HG03520 (cell line): ENCODE data around the gene AFTPH.
"Not testable (repeated sequence)": the region's sequence is repeated elsewhere in the genome, so short reads cannot be mapped to it uniquely, and the experiment has no call there.

ENCODE experiments used
- ATAC-seq: cut with Tn5 transposase; IDR thresholded peaks from one replicate; pipeline ENCODE4 v1.9.1; 2021; ENCODE audit warnings: mild to moderate bottlenecking, moderate library complexity; ENCODE audit not compliant: unreplicated experiment

AFTPH gene

DNA sequence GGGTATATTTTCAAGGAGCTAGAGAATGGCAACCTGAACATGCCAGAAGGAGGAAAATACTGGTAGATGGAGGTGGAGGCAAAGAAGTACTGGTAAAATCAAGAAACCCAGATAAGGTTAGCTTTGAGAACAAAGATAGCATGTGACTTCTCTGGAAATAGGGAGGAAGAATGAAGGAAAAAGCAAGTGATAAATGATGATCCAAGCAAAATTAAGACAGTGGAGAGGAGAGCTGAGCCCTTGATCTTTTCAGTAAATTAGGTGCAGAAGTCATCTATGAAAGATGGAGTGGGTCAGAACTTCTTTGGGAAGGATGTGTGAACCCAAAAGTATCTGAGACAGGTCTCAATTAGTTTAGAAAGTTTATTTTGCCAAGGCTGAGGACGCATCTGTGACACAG lies 25.7 kb upstream of the AFTPH start:
- ATAC-seq: no peak

DNA sequence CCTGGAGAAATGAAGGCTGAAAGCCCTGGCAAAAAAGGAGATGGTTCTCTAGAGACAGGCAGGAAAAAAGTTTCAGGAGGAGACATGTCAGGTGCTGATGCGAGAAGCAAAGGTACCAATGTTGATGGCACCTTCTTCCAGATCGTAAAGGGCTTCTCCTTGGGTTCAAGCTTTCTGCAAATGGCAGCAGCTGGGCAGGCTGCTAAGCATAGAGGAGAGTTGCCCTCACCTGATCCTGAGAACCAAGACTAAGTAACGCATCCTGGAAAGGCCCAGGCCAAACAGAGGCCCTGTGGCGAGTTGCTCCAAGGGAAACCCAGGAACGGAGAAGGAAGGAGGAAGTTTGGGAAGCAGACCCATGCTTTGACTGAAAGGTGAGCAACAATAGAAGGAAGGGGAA lies 23.6 kb upstream of the AFTPH start:
- no peak for ATAC-seq

DNA sequence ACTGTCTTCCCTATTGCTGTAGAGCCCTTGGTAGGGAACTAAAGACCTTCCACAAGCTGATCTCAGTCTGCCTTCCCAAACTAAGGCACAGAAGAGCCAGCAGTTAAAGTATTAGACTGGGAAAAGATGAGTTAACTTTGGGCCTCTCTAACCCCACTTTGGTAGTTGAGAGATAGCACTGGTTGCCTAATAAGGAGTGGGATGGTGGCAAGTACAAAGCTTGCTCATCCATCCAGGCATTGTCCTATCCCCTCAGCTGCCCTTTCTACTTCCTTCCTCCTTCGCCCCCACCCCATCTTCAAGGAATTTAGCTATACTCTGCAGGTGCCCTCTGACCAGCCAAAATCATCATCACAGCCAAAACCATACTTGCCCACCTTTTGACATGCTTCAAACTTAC lies 22.2 kb upstream of the AFTPH start:
- ATAC-seq: no peak

DNA sequence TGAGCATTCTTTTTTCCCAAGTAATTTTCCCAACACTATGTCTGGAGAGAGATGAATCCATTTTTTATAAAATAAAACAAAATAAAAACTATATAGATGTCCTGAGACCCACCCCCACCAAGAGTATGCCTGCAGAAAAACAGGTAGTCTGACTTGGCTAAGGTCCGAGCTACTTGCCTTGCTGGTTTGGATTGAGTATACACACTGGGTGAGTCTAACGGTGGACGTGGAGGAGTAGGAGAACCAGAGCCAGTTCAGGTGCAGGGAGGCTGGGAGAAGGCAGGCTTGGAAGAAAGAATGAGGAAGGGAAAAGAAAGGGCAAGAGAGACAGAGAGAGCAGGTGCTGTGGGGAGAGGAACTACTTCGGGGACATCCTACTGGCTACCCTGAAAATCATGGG lies 21.3 kb upstream of the AFTPH start:
- ATAC-seq: no peak

DNA sequence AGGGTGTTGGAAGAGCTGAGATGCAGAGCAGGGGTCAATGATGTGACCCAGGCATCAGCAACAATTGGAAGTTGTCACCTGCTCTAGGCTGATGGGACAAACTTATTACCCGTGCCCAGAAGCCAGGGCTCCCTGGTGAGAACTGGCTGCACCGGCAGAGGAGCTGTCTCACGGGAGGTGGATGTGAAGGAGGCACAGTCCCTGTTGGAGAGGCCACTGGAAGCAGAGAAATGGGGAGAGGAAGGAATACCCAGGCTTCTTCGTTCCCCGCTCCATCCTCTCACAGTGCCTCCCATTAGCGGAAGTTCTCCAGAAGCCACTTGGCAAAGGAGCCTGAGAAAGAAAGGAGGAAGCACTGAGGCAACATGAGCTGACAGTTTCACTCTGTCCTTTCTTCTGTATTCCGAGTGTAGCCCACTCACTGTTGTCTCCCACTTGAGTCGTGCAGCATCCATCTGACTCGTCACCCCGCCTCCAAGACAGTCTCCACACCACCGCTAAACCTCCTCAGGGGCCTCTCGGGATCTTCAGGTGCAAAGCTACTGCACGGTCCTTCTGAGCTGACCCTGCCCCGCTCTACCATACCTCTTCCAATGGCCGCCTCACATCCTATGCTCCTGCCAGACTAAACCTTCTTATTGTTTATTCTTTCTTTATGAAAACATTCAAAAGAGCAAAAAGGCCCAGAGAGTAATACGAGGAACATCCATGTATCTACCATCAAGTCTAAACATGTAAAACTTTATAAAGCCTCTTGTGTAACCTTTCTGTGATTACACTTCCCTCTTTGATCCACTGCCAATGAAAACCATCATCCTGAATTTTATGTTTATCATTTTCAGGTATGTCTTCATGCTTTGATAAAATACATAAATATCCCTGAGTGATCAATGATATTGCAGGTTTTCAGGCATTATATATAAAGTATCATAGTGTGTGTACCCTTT lies 19.1 kb upstream of the AFTPH start:
- no peak for ATAC-seq

DNA sequence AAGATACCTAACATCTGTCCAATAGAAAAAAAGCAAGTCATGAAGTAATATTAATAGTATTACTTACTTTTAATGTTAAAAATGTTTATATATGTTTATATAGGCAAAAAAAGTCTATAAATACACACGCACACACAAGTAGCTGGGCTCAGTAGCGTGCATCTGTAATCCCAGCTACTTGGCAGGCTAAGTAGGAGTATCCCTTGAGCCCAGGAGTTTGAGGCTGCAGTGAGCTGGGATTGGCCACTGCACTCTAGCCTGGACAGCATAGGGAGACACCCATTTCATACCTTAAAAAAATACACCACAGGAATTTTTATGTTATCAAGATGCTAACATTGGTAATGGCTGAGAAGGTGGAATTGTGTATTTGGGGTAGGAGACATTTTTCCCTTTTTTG lies 17.4 kb upstream of the AFTPH start:
- ATAC-seq: no peak

DNA sequence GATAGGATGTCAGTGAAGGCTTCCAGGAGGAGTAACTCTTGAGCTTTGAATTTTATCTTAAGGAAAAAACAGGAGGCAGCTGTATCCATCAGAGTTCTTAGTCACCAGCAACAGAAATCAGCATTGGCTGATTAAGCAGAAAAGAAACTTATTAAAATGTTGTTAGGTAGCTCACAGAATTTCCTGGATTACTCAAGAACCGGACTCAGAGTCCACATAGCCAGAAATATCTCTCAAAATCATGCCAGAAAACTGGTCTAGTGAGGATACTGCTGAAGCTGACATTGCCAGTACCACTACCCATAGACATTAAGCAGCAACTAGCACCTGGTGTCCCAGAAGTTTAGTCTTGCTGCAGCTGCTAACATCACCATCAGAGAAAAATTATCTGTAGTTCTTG lies 10.1 kb upstream of the AFTPH start:
- no peak for ATAC-seq

DNA sequence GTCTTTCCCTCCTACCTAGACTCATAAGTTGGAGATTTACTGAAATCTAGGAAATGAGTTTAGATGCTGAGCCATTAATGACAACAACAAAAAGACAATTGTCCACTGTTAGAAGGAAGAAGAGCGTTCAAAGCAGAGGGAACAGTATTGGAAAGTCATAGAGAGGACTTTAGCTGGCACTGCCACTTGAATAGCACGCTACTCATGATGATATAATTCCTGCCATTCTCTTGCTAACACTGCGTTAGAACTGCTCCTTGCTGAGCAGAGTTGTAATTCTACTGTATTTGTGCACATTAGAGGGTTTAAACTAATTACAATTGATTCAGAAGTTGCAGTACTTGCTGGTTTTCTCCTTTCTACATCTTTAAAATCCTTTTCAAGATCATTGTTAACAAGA lies 9.0 kb upstream of the AFTPH start:
- no peak for ATAC-seq

DNA sequence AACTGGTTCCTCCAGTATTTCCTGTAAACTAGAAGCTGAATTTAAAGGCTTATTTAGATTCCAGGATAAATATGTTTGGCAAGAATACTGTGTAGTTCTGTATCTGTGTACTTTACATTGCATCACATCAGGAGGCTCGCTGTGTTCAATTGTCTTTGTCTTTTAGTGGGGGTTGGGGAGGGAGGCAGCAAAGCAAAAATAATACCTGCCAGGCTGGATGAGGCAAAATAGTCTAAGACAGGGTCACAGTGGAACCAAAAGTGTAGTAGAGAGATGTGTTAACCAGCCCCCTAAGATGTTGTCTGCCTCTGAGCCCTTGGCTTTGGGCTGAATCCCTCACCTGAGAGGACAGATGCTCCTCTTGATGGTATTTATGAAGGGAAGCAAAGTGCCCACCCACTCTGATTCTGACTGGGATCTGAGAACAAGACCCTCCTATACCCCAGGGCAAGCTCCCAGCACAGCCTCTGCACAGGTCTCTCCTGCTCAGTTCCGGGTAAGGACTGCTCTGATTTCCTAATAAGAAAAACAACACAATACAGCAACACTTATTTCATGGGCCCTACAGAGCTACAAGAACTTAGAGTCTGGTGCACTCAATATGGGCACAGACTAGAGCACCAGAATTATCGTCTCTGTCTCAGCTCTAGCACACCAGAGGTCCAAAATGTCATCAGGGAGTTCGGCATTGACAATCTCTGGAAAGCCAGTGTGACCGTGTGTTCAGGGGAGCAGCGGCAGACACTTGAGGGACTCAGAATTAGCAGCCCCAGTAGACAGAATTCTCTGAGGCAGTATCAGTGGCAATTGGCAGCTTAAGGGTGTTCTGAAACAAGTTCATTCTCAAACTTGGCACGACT lies 7.2 kb upstream of the AFTPH start:
- ATAC-seq: no peak

DNA sequence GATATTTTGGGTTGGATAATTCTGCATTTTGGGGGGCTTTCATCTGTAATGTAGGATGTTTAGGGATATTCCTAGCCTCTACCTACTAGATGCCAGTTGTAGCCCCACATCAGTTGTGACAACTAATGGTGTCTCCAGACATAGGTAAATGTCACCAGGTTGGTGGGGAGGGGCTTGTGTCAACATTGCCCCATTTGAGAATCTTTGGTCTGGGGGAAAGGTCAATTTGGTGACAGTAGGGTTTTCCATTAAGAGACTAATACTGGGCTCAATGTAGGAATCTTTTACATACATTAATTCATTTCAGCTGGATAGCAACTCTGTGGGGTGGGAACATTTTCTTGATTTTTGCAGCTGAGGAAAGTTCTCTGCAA lies 6.6 kb upstream of the AFTPH start:
- no peak for ATAC-seq

DNA sequence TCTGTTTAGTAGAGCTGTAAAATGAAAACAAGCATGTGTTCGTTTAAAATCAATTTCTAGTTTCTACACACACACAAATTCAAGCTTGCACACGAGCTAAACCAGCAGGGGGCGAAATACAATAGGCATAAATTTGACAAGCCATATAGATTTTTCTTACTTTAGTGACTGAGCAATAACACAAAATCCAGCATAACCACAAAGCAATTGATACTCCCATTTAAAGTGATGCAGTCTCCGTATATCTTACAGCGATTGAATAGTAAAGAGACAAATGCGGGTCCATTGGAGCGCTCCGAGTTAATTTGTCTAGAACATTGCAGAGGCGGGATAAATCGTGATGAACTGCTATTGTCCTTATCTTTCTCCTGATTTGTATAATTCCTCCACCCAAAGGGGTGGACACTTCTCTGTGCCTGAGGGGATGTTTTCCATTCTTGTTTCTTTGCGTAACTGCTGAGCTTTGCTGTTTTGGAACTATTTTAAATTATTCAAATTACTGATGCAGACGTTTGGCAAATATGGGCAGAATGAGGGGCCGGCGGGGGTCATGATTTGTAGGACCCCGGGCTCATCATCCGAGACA lies 1.2 kb upstream of the AFTPH start:
- no peak for ATAC-seq

DNA sequence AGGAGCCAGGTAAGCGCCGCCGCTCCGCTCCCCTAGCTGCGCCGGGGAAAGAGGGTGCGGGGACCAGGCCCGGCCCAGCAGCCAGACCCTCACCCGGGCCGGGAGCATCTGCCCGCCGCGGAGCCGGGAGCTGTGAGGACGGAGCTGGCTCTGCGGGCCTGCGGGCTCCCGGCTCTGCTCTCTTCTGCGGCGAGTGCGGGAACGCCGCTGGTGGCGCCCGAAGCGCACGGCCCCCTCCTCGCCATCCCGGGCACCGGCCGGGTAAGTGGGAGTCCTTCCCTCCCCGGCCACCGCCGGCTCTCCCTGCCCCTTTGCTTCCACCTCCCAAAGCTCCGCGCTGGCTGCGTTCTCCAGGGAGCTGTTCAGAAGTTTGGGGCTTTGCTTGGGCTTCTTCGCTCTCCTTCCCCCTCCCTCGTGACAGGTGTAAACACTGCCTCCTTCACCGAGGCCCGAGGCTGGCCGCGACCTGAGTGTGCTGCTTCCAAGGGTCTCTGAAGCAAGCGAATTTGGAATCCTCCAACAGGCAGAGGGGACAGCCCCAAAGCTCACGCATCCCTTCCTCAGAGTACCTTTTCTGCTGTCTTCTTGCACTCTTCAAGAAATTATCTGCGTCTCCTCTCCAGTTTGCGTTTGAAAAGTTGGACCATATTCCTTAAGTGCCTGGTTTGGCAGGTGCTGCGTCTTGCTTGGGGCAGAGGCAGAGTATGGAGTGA lies 632 bp downstream of the AFTPH start:
- peak; percentile 3 for ATAC-seq

DNA sequence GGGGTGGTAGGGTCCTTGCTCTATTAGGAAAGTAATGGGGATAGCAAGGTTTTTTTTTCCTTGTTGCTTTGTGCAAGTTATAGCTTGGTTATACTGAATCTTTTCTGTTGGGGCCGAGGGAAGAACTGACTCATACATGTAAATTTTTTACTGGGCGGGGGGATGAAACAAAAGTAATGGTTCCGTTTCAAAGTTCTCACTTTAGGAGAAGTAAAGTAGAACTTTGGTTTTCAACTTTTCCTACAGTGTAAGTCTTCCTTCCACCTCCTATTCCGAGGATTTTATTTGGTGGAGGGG lies 1.1 kb downstream of the AFTPH start:
- ATAC-seq: no peak

DNA sequence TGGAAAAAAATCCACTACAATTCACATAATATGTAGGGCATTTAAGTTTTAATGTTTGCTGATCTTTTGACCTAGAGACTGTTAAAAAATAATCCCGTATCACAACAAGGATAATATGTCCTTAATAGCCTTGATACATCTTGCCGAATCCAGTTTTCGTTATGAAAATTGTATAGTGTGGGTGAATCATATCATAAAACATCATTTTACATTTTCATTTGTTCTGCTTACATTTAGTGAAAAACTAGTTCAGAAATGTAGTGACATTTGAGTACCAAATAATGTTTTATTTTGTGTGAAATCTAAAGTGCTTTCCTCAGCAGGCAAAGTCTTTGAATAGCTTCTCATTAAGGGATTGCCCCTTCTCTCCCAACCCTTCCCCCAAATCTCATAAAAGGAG lies 1.9 kb downstream of the AFTPH start:
- no peak for ATAC-seq

DNA sequence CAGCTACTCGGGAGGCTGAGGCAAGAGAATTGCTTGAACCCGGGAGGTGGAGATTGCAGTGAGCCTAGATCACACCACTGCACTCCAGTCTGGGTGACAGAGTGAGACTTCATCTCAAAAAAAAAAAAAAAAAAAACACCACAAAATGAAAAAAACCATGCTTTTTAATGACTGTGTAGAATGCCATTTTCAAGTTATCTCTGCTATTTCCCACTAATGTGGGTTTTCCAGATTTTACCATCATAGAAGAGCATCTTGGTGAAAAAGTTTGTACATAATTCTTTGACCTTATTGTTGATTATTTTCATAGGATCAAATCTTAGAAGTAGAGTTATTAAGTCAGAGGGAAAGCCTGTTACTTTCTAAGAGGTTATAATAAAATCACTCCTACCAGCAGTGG lies 6.8 kb downstream of the AFTPH start:
- ATAC-seq: not testable (repeated sequence)

DNA sequence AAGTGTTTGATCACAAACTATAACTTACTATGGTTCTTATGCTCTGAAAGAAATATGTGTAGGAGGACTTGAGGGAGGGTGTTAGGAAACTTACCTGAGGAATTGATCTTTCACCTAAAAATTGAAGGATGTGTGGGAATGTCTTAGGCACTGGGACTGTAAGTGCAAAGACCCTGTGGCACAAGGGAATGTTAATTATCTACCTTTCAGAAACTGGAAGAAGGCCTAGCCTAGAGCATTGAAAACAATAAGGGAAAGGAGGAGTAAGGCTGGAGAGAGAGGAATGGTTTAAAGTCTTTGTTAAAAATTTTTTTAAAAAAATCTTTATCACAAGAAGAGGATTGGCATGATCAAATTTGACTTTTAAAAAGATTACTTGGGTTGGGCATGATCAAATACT lies 7.9 kb downstream of the AFTPH start:
- no peak for ATAC-seq

DNA sequence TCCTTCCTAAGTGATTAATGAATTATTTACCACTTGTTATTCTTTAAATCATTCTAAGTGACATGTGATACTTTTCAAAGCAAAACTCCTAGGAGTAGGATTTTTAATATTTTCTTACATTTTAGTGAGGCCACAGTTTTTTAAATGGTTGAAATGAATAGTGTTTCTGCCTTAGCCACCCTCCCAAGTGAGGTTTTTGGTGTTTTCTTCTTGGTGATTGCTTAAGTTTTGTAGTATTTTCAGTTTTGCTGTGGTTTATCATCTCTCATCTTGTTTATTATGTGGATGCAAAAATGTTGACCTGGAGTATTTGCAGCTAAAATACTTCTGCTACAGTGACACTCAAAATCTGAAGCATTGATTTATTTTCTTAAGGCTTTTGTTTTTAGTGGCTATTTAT lies 9.8 kb downstream of the AFTPH start:
- no peak for ATAC-seq

DNA sequence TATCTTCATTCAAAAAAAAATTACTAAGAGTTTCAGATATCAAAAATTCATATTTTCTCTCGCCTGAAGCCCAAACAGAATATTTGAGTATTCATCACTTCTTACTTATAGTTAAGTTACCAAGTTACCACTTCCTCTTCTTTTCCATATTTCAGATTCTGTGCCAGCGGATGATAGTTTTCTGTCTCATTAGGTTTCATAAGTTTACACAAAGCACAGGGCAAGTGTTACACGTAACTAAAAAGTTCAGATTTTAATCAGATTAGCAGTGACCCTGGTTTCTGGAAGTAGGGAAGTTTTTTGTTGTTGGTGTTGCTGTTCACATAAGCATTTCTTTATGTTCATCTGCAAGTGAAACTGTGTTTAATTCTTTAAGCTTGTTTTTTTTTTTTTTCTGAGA lies 10.2 kb downstream of the AFTPH start:
- ATAC-seq: no peak

DNA sequence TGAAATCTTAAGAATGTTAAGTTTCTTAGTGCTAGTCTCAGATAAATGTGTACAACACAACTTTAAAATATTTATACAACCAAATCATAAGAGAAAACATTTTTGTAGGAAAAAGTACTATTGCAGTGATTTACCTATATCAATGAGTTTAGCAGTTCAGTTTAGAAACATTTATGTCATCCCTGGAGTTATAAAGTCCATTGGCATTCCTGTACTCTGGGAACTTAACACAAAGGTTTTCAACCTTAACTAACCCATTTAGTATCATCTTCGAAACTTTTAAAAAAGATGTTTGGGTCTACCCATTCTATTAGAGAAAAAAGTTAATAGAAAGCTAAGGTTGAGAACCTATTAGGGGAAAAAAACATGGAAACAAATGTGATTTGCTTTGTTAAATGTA lies 10.9 kb downstream of the AFTPH start:
- ATAC-seq: no peak

DNA sequence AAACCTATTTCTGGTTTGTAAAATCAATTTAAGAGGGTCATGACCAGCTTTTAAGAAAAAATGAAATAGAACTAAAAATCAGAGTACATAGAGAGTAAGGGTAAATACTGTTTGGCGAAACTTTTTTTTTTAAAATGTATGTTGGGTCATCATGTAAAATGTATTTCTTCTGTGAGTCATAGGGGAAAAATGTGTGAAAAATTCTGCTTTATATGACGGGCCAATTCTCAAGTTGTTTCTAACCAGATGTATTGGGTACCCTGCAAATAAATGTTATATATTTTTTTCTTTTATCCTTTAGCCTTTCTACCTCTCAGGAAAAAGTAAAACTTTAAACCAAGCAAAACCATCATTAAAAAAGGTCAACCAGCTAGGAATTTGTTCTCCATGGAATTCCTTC lies 13.9 kb downstream of the AFTPH start:
- ATAC-seq: no peak

DNA sequence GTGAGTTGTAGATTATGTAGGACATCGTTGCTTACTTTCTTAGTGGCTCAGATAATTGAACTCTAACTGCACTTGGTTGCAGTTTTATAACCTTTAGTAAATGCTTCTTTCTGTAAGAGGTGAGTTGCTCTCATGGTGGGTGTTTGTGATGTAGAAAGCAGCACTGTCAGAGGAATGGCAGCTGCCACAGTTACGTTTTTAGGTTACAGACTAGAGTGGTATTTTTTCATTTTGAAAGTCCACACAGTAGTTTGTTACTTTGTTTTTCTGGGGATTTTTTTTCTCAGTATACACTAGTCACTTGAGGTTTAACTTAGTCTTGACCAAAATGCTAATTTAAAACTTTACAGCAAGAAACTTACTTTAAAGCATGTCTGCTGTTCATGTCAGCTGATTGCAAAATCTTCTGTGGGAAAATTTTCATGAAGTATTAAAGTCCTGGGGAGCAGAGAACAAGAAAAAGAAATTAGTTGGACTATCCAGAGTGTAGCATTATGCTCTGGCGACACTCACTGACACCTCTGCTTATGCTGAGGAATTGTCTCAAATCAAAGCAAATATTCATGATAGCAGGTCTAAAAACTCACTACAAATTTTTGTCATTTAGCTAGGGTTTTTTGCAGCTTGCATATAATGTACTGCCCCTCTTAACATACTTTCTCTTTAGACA lies 14.8 kb downstream of the AFTPH start:
- no peak for ATAC-seq
